RWPE2 (cell line): ENCODE measurements around the gene RCOR1.
A peak's percentile ranks its signal among the peaks of the same experiment; 100 is the strongest.
"Not testable (repeated sequence)": the region's sequence is repeated elsewhere in the genome, so short reads cannot be mapped to it uniquely, and the experiment has no call there.

Experiments used
- ATAC-seq: fragments of 200-7000 bp; cut with Tn5 transposase; 3 replicates; pipeline ENCODE4 v1.9.1; 2021; ENCODE audit warnings: low read depth
- DNase-seq: peaks from one replicate; pipeline ENCODE4 v3.0.0-alpha.2; 2020; ENCODE audit warnings: low spot score
- H3K27ac ChIP-seq: fragments of 450-650 bp; 2 replicates; pipeline ENCODE4 v1.5.1; 2017; ENCODE audit warnings: mild to moderate bottlenecking; ENCODE audit not compliant: poor library complexity, severe bottlenecking
- H3K27me3 ChIP-seq: fragments of 250-450 bp; sonication (Bioruptor Pico); 2 replicates; pipeline ENCODE4 v1.5.1; 2021; ENCODE audit warnings: mild to moderate bottlenecking, moderate library complexity; ENCODE audit not compliant: insufficient read depth, poor library complexity, severe bottlenecking
- H3K36me3 ChIP-seq: fragments of 250-450 bp; sonication (Bioruptor Pico); 2 replicates; pipeline ENCODE4 v1.5.1; 2020; ENCODE audit warnings: low read depth, mild to moderate bottlenecking, moderate library complexity
- H3K4me1 ChIP-seq: fragments of 250-450 bp; sonication (Bioruptor Pico); 2 replicates; pipeline ENCODE4 v1.5.1; 2021; ENCODE audit warnings: mild to moderate bottlenecking, moderate library complexity; ENCODE audit not compliant: insufficient read depth, poor library complexity, severe bottlenecking
- H3K4me3 ChIP-seq: fragments of 250-450 bp; sonication (Bioruptor Pico); 2 replicates; pipeline ENCODE4 v1.5.1; 2021; ENCODE audit warnings: mild to moderate bottlenecking, moderate library complexity; ENCODE audit not compliant: severe bottlenecking
- H3K9me3 ChIP-seq: fragments of 250-450 bp; sonication (Bioruptor Pico); 2 replicates; pipeline ENCODE4 v1.5.1; 2021; ENCODE audit warnings: mild to moderate bottlenecking, moderate library complexity; ENCODE audit not compliant: severe bottlenecking
- CTCF ChIP-seq: fragments of 450-650 bp; IDR thresholded peaks from one replicate; pipeline ENCODE4 v1.5.1; 2017; ENCODE audit warnings: mild to moderate bottlenecking, moderate library complexity; ENCODE audit not compliant: poor library complexity, severe bottlenecking

The RCOR1 gene

GRCh38 chr14:102616318-102616717, 23.9 kb downstream of the RCOR1 start:
- Histone ChIP-seq H3K27ac (no peak overlapping the region), H3K36me3 (peaks cover 11% of the 10 kb centered on the region), H3K4me3 (no peak overlapping the region), H3K9me3 (no peaks in the 10 kb centered on the region), H3K4me1 (no peaks in the 10 kb centered on the region), H3K27me3 (no peaks in the 10 kb centered on the region)
- DNase-seq: no peak
- 0 out of 3 replicates have a peak, but pooled peaks have one; percentile 25 for ATAC-seq
- no peak for TF ChIP-seq CTCF

GRCh38 chr14:102616799-102617198, 24.4 kb downstream of the RCOR1 start:
- H3K4me3 ChIP-seq: no peak overlapping the region
- peaks cover 9% of the 10 kb centered on the region for H3K36me3 ChIP-seq
- no peak for ATAC-seq
- DNase-seq: no peak
- no peak overlapping the region for H3K27ac ChIP-seq
- no peaks in the 10 kb centered on the region for H3K27me3 ChIP-seq
- no peaks in the 10 kb centered on the region for H3K9me3 ChIP-seq
- TF ChIP-seq CTCF: no peak
- H3K4me1 ChIP-seq: no peaks in the 10 kb centered on the region

GRCh38 chr14:102619012-102619411, 26.6 kb downstream of the RCOR1 start:
- H3K4me1 ChIP-seq, H3K9me3 ChIP-seq, H3K27me3 ChIP-seq, H3K36me3 ChIP-seq, H3K4me3 ChIP-seq, ATAC-seq, DNase-seq, H3K27ac ChIP-seq: not testable (repeated sequence)

- H3K27me3 ChIP-seq: no peaks in the 10 kb centered on the region
- no peak for TF ChIP-seq CTCF
- no peaks in the 10 kb centered on the region for H3K9me3 ChIP-seq
- H3K27ac ChIP-seq: no peak overlapping the region
- peaks cover 9% of the 10 kb centered on the region for H3K36me3 ChIP-seq
- DNase-seq (no peak), ATAC-seq (no peak)
- H3K4me1 ChIP-seq: no peaks in the 10 kb centered on the region
- no peak overlapping the region for H3K4me3 ChIP-seq
These were observed 28.0 kb downstream of the RCOR1 start for GRCh38 chr14:102620413-102620812.

GRCh38 chr14:102622262-102622885, 29.9 kb downstream of the RCOR1 start:
- Histone ChIP-seq H3K27ac (no peak overlapping the region), H3K36me3 (peaks cover 9% of the 10 kb centered on the region; the same call in 1 of the 2 replicates), H3K4me1 (no peaks in the 10 kb centered on the region), H3K4me3 (no peak overlapping the region), H3K27me3 (no peaks in the 10 kb centered on the region), H3K9me3 (no peaks in the 10 kb centered on the region)
- DNase-seq (no peak), ATAC-seq (no peak; the same call in 2 of the 3 replicates)
- TF ChIP-seq CTCF: no peak
